Measurements from ENCODE around the gene SEC61A2. TPM values are rescaled to one million over a fixed set of nuclear protein-coding genes. Genes with fewer than 3 reads are reported as not detected.

Gene SEC61A2
- total and polyA plus RNA-seq, 2 of the 4 experiments (the other 2 are of a cell fraction): 6.8 to 10.3 TPM

- DNase-seq (peak; percentile 64), ATAC-seq (ENCODE audit: low read depth) (peak; percentile 73)
- no TSS peak for BruUV-seq (replicated peaks)
These were observed 85.3 kb downstream of the SEC61A2 start for GRCh38 chr10:12214763-12215218.

More at GRCh38 chr10:12214763-12215218, 85.3 kb downstream of the SEC61A2 start:
- H3K14ac ChIP-seq (replicated peaks; ENCODE audit: low read depth, low read length): no peak overlapping the region
- H2AK5ac ChIP-seq (ENCODE audit: low read depth, low read length): no peak overlapping the region
- no CpG with 5 or more reads among the region's 6 CpGs for WGBS, 2 experiments (ENCODE audit: extremely low coverage in 2 of 2, insufficient read length in 1 of 2)
- H3K27me3 ChIP-seq (ENCODE audit: control insufficient read depth, insufficient read depth, low read length): no peaks in the 10 kb centered on the region
- dilution Hi-C loops (cut with HindIII; ENCODE audit: low sequenced_read_pairs, unreplicated experiment): no loop called here
- H3K36me3 ChIP-seq (ENCODE audit: control insufficient read depth, insufficient read depth, low read length): peaks cover 31% of the 10 kb centered on the region
- H3K9me1 ChIP-seq (ENCODE audit: insufficient read depth, low read length): no peaks in the 10 kb centered on the region
- H2BK5ac ChIP-seq (ENCODE audit: low read depth, low read length, poor library complexity, severe bottlenecking): peak overlapping the region; percentile 76
- no peaks in the 10 kb centered on the region for H3K9me3 ChIP-seq (ENCODE audit: control insufficient read depth, insufficient read depth, low read length)
- peak overlapping the region; percentile 48; the same call in 1 of the 2 replicates for H3K9ac ChIP-seq (ENCODE audit: low read depth, low read length)
- no peak overlapping the region for H4K5ac ChIP-seq (ENCODE audit: low read depth, low read length)
- no peak overlapping the region for H3K4ac ChIP-seq (ENCODE audit: low read depth, low read length)
- ChIA-PET CTCF (interaction anchor here (0.6 to 1.7 kb wide), 16 partner anchors 11 to 848 kb away, joined by 3 to 9 read pairs (median 4); partner anchors contain the start of genes CDC123 and NUDT5), POLR2A (ENCODE audit: unreplicated experiment) (no interaction called here)
- H2BK20ac ChIP-seq (ENCODE audit: low read depth, low read length): no peak overlapping the region
- peak overlapping the region; percentile 12; the same call in 1 of the 2 replicates for H3K18ac ChIP-seq (ENCODE audit: low read depth, low read length)
- peaks cover 24 to 27% of the 10 kb centered on the region in 2 experiments; a peak in 3 of 4 replicates for H3K79me1 ChIP-seq (ENCODE audit: low read depth in 1 of 2, low read length in 2 of 2)
- peak; percentile 73 for TF ChIP-seq CTCF (conservative IDR thresholded peaks at IDR 0.05; ENCODE audit: low read depth, low read length)
- TF ChIP-seq SMC3 (IDR thresholded peaks at IDR 0.05; ENCODE audit: low read depth, low read length): peak; percentile 40; the same call in 1 of the 2 replicates
- peak; percentile 66 for TF ChIP-seq RAD21 (IDR thresholded peaks at IDR 0.05; ENCODE audit: low read length)
- TF ChIP-seq MXI1 (IDR thresholded peaks at IDR 0.05; ENCODE audit: borderline replicate concordance, low read depth, low read length): no peak
- H3K27ac ChIP-seq (ENCODE audit: insufficient read depth, low read length): peak overlapping the region; percentile 29; the same call in 1 of the 2 replicates
- peaks cover 5% of the 10 kb centered on the region for H3K4me1 ChIP-seq (ENCODE audit: control insufficient read depth, insufficient read depth, low read length)
- H3K56ac ChIP-seq (ENCODE audit: extremely low read depth, insufficient read depth, low read length): no peak overlapping the region
- no peak overlapping the region for H2BK120ac ChIP-seq (ENCODE audit: low read depth, low read length)
- H2AFZ ChIP-seq (replicated peaks; ENCODE audit: low read length, poor library complexity): no peak overlapping the region
- H4K20me1 ChIP-seq (ENCODE audit: insufficient read depth, low read length): 0 out of 2 replicates have a peak, but pooled peaks cover 3% of the 10 kb centered on the region
- H4K91ac ChIP-seq (ENCODE audit: insufficient read depth, low read depth, low read length): no peak overlapping the region
- in situ Hi-C loops (cut with MboI; ENCODE audit: low sequenced_read_pairs): no loop called here
- H2AK9ac ChIP-seq (replicated peaks; ENCODE audit: low read depth, low read length, poor library complexity): no peak overlapping the region
- no peak overlapping the region for H2BK15ac ChIP-seq (ENCODE audit: low read depth, low read length)
- intact Hi-C loops (cut with micrococcal nuclease): loop anchor here (1.0 to 5.0 kb wide), 2 partner anchors 497 to 688 kb away; no protein-coding TSS in a partner anchor
- H3K23ac ChIP-seq (ENCODE audit: low read depth, low read length): no peak overlapping the region
- H3K4me3 ChIP-seq (ENCODE audit: insufficient read depth, low read depth, low read length): no peak overlapping the region
- H3K4me2 ChIP-seq (ENCODE audit: low read depth, low read length): no peak overlapping the region; the same call in 1 of the 2 replicates
- peak overlapping the region in 1 of 2 experiments; percentile 44; a peak in 1 of 4 replicates for H4K8ac ChIP-seq (ENCODE audit: low read depth in 2 of 2, low read length in 2 of 2)

Small RNA genes within 50 kb of the gene (microRNA-seq; reads per million reads assigned to microRNA genes)
- gene MIR548AK (ENCODE audit: insufficient read depth in 1 of 2, insufficient read length in 1 of 2, unreplicated experiment in 1 of 2) (0 reads per million in 2 experiments), gene RNU6-88P (ENCODE audit: insufficient read depth, insufficient read length) (not detected)

Small RNA genes within 50 kb of the gene (small RNA-seq; reads per million reads assigned to genes)
- gene MIR548AK (0 reads per million in 5 experiments), gene RNU6-88P (0 reads per million in 5 experiments)

Other genes starting within 250 kb of the SEC61A2 start
- gene UPF2, start 86.9 kb upstream of the SEC61A2 start, total RNA-seq (2012; rRNA removed): 14.3 and 22.8 TPM in 2 replicates
- 8.0 and 9.2 TPM in 2 replicates for gene UPF2, start 86.9 kb upstream of the SEC61A2 start, polyA plus RNA-seq (2012; rRNA removed)
- 20.3 and 27.8 TPM in 2 replicates for gene DHTKD1, start 60.7 kb upstream of the SEC61A2 start, total RNA-seq (2012; rRNA removed)
- gene DHTKD1, start 60.7 kb upstream of the SEC61A2 start, polyA plus RNA-seq (2012; rRNA removed): 7.8 and 13.9 TPM in 2 replicates
- gene NUDT5, start 66.2 kb downstream of the SEC61A2 start, total RNA-seq (2012; rRNA removed): 70.1 and 74.2 TPM in 2 replicates
- 68.7 and 74.6 TPM in 2 replicates for gene NUDT5, start 66.2 kb downstream of the SEC61A2 start, polyA plus RNA-seq (2012; rRNA removed)
- 171 and 203 TPM in 2 replicates for gene CDC123, start 66.5 kb downstream of the SEC61A2 start, total RNA-seq (2012; rRNA removed)
- 100 and 108 TPM in 2 replicates for gene CDC123, start 66.5 kb downstream of the SEC61A2 start, polyA plus RNA-seq (2012; rRNA removed)
- 4.2 and 5.0 TPM in 2 replicates for gene CAMK1D, start 219.9 kb downstream of the SEC61A2 start, total RNA-seq (2012; rRNA removed)
- gene CAMK1D, start 219.9 kb downstream of the SEC61A2 start, polyA plus RNA-seq (2012; rRNA removed): 4.1 and 5.3 TPM in 2 replicates